HG03469 (cell line): ENCODE data around the gene MPZL1.

Source experiments
- ATAC-seq: cut with Tn5 transposase; IDR thresholded peaks from one replicate; pipeline ENCODE4 v1.9.1; 2021; ENCODE audit warnings: mild to moderate bottlenecking, moderate library complexity, moderate number of reproducible peaks; ENCODE audit not compliant: unreplicated experiment

The MPZL1 gene

DNA sequence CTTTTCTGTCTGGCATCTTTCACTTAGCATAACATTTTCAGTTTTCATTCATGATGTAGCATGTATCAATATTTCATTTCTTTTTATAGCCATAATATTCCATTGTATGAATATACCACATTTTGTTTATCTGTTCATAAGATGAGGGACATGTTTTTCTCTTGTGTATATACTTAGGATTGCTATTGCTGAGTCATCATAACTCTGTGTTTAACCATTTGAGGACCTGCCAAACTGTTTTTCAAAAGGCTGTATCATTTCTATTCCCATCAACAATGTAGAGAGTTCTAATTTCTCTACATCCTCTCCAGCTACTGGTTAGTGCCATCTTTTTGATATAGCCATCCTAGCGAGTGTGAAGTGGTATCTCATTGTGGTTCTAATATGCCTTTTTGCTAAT, 26.2 kb downstream of the MPZL1 start:
- no peak for ATAC-seq

DNA sequence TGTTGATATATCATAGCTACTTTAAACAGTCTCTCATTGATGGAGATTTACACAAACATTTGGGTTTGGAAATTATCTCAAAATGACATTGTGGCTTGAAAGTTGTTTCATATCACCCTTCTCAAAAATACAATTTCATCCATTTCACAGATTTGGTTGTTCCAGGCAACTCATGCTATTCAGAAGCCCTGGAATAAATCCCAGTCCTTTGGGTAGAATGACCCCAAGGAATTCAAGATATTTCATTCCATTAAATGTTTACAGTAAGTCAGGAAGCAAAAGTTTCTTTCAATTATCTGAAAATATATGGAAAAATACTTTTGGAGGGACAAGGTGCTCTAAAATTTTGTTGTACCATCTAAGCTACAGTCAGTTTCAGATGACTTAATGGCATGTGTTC, 27.1 kb downstream of the MPZL1 start:
- no peak for ATAC-seq

GRCh38 chr1:167749741-167750140, 28.0 kb downstream of the MPZL1 start:
- ATAC-seq = no peak

- no peak for ATAC-seq
Measured at GRCh38 chr1:167750641-167751040, 28.9 kb downstream of the MPZL1 start.

DNA sequence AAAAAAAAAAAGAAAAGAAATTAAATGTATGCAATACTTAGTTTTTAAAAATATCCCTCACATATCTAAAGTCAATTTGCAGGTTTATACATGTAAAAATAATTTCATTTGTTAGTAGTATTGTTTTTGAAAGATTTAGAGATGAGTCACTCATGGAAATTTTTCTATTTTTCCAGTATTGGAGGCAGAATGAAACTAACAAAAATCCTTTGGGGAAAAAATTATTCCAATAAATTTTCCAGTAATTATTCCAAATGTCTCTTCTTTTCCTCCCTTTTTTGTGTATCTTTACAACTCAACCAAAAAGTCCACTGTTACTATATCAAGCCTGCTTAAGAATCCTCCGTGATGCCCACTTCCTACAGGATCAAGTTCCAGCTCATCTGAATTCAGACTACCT, 29.9 kb downstream of the MPZL1 start:
- ATAC-seq = no peak

DNA sequence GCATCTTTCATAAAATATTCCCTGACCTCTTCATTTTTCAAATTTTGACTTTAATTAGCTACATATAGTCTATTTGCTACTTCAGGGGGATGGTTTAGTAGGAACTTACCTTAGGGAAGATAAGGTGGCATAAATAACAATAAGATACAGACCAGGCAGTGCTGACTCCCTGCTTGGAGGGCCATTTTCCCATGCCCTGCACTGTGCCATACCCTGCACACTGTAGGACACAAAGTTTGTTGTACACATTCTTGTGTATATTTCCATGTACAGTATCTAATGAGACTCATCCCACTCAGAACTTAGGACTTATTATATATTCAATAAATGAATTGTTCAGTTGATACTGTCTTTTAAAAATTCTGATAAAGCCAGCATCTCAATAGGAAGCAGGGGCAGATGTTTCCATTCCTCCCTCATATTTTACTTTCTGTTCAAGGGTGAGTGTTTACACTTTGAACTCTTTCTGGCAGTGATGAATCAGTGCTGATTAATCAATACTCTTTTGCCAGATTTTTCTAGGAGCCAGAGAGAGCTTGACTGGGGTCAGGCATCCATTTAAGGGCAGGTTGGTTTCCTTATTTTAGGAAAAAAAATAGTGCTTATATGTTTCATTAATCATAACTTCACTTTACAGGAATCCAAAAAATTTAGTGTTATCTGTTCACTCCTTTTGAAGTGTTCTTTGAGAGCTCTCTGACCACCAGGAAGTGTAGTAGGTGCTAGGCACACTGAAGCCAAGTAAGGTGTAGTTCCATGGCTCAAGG, 30.6 kb downstream of the MPZL1 start:
- no peak for ATAC-seq

GRCh38 chr1:167755654-167756053, 33.9 kb downstream of the MPZL1 start:
- ATAC-seq = no peak

GRCh38 chr1:167756730-167757405, 35.1 kb downstream of the MPZL1 start:
- ATAC-seq = no peak

DNA sequence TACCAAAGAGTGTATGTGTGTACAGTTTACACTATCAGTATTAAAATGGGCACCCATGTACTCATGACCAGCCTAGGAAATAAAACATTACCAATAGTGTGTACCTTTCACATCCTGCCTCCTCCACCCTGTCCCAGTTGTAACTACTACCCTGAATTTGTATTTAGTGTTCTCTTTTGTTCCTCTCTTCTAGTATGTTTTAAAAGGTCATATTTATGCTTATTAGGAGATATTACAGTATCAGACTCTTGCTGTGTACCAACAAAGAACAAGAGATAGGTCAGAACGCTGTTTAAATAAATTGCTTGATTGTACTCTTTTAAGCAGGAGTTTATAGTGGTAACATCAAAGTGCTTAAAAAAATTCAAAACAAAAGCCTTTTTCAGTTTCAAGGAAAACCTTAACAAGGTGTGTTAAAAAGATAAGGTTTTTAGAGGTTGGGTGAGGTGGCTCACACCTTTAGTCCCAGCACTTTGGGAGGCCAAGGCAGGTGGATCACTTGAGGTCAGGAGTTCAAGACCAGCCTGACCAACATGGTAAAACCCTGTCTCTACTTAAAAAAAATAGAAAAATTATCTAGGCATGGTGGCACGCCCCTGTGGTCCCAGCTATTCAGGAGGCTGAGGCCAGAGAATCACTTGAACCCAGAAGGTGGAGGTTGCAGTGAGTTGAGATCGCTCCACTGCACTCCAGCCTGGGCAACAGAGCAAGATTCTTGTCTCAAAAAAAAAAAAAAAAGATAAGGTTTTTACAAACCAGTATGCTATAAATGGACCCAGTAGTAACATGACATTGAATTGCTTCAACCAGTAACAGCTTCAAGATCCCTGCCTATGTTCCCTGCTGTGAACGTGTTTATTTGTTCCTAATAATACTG, 35.9 kb downstream of the MPZL1 start:
- no peak for ATAC-seq

DNA sequence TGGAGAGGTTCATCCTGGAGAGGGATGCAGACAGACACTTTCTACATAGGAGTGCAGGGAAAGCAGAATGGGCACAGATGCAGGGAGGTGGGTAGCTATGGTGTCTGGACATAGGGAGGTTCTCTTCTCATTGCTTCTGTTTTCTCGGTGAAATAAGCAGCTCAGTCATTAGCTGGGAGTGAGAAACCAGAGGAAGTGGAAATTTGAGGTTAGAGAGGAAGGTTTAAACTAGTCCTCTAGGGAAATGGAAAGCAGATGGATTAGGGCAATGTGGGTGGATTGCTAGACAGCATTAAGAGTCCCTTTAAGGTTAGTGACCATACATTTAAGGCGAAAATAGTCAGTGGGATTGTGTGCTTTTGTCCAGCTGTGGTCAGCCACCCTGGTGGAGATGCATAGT, 39.6 kb downstream of the MPZL1 start:
- ATAC-seq = no peak

GRCh38 chr1:167762061-167762746, 40.4 kb downstream of the MPZL1 start:
- ATAC-seq = no peak

DNA sequence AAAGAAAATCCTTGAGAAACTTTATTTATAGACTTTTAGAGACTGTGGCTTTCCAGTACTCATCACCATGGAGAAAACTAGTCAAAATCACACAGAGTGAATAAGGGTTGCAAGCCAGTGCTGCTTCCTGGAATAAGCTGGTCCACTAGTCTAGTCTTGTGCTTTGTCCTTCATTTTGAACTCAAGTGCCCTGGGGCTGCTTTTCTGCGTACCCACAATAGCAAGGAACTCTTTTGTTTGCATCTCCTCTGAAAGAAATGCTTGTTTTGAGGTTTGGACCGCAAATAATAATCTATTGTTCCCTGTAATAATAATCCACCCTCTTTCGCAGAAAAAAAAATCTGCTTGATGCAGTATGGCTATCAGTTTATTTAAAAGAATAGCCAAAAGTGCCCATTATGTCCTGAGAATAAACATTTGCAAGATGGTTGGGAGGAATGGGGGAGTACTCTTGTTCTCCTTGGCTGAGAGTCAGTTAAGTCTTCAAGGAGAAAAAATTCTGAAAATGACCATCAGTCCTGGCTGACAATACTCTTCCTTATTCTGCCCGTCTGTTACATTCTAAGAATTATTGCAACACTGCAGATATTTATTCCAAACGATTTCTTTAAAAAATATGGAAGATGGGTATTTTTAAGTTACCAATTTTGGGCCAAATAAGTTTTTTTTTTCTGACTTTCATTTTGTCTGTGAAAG, 41.9 kb downstream of the MPZL1 start:
- ATAC-seq = no peak

DNA sequence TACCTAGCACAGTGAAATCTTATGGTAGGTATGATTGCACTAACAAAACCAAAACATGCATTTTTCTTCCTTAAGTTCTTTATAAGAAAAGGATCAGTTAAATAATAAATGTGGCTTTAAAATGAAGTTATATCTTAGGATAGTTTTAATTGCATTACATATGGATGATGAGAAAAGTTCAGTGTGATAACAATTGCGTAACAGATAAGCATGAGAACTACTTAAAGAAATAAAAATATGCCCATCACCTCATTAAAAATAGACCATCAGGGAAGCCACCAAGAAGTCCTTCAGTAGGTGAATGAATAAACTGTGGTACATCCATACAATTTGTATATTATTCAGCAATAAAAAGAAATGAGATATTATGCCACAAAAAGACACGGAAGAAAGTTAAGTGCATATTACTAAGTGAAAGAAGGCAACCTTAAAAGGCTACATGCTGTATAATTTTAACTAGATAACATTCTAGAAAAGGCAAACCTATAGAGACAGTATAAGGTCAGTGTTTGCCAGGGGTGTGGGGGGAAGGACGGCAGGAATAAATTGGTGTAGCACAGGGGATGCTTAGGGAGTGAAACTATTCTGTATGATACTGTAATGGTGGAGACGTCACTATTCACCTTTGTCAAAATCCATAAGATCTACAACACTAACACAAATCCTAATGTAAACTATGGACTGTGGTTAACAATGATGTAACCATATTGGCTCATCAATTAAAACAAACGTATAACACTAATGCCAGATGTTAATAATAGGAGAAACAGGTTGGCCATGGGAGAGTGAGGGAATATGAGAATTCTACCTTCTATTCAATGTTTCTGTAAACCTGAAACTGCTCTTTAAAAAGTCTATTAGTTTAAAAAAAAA, 42.9 kb downstream of the MPZL1 start:
- ATAC-seq = no peak

DNA sequence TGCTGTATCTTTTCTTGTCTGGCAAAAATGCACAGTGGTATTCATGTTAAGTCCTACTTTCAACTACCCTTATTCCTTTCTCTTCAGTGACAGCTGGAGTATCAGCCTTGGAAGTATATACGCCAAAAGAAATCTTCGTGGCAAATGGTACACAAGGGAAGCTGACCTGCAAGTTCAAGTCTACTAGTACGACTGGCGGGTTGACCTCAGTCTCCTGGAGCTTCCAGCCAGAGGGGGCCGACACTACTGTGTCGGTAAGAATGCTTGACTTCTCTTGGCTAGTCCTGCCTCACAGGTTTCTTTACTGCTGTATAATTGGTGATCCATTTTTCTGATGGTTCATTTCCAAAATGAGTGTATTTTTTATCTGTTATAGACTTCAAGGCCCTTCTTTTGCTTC, 43.7 kb downstream of the MPZL1 start:
- ATAC-seq = no peak

DNA sequence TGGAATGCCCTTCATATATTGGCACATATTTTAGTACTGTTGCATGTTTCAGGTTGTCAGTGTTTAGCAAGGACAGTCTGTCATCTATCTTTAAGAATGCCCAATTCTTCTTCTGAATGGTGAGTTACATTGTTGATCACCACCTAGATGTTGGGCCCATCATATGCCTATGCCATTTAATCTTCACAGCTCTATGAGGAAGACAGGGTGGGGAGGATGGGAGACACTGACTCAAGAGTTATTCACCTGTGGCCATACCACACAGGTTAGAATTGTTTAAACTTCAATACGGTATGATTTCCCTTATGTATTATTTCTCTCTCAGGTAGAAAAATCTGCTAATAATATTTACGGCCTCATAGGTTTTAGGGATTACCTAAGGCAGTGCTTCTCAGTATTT, 44.8 kb downstream of the MPZL1 start:
- ATAC-seq = no peak

DNA sequence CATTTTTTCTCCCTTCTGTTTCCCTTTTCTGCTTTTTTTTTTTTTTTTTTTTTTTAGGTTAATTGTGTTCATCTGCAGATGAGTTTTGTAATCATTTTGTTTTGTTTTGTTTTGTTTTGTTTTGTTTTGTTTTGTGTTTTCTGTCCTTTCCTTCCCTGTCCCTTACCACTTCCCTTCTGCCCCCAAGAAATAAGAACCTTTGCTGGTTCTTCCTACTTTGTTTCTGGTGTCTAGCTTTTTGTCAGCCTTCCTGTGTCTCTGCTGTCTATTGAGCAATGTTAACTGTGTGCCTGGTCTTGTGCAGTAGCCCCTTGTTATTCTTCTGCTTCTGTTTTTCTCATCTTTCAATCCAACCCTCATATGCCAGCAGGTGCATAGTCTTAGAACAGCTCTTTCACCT, 46.0 kb downstream of the MPZL1 start:
- ATAC-seq = no peak

DNA sequence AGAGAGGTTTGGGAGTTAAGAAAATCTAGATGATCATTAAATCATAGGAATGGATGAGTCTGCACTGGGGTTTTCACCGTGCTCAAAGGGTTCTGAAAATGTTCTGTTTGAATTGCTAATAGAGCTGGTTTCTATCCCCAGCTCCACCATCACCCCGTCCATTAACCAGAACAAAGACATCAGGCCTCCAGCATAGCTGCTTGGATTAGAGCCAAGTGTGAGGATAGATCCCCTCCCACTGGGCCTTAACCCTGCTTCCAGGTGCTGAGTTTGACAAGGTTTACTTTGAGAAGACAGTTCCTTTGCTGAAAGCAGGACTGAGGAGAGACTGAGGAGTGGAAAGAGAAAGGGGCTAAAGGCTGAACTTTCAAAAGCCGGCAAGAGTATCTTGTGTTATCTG, 48.3 kb downstream of the MPZL1 start:
- ATAC-seq = no peak

DNA sequence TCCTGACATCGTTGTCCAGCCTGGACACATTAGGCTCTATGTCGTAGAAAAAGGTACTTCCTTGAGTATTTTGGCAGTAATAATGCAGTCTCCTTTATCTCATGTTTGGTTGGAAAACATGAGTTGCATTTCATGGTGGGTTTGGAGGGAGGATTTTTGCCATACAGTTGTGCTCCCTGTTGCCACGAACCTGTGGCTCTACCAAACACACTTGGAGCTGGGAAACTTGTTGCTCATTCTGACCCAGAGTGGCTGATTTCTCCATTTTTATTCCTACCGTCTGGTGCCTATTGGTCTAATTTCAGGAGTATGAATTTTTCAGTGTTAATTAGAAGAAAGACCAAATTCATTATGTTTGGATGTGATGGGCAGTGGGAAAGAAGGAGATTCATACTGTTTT, 50.7 kb downstream of the MPZL1 start:
- no peak for ATAC-seq

DNA sequence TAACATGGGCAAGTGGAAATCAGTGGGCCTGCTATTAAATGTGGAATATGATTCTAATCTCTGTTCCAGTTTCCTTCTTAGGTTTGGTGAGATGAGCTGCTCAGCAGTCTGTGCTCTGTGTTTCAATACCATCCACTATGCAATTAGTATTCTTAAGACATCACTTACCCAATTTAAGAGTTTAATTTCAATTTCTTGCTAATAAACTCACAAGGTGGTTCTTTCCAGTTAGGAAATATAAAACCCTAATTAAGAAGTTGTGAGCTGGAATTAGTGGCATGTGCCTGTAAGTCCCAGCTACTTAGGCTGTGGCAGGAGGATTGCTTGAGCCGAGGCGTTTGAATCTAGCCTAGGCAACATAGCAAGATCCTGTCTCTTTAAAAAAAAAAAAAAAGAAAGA, 51.7 kb downstream of the MPZL1 start:
- no peak for ATAC-seq

- ATAC-seq = no peak
Measured at GRCh38 chr1:167774710-167775109, 52.9 kb downstream of the MPZL1 start.
